Measurements from ENCODE around the gene ATOH1. TPM values are rescaled to one million over a fixed set of nuclear protein-coding genes. Genes with fewer than 3 reads are reported as not detected.

ATOH1 gene
- total RNA-seq, 2 experiments from 2014 or later = not detected

DNA sequence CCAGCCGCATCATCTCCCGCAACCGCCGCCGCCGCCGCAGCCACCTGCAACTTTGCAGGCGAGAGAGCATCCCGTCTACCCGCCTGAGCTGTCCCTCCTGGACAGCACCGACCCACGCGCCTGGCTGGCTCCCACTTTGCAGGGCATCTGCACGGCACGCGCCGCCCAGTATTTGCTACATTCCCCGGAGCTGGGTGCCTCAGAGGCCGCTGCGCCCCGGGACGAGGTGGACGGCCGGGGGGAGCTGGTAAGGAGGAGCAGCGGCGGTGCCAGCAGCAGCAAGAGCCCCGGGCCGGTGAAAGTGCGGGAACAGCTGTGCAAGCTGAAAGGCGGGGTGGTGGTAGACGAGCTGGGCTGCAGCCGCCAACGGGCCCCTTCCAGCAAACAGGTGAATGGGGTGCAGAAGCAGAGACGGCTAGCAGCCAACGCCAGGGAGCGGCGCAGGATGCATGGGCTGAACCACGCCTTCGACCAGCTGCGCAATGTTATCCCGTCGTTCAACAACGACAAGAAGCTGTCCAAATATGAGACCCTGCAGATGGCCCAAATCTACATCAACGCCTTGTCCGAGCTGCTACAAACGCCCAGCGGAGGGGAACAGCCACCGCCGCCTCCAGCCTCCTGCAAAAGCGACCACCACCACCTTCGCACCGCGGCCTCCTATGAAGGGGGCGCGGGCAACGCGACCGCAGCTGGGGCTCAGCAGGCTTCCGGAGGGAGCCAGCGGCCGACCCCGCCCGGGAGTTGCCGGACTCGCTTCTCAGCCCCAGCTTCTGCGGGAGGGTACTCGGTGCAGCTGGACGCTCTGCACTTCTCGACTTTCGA, 654 bp downstream of the ATOH1 start:
- ChIA-PET POLR2A (no interaction called here), CTCF (ENCODE audit: unreplicated experiment) (no interaction called here)
- Histone ChIP-seq H3K36me3 (ENCODE audit: insufficient read depth, low read length) (no peaks in the 10 kb centered on the region), H3K4me1 (ENCODE audit: insufficient read depth, low read length, poor library complexity, severe bottlenecking) (no peaks in the 10 kb centered on the region), H3K4me3 (ENCODE audit: low read depth, low read length, poor library complexity, severe bottlenecking) (no peak overlapping the region), H4K20me1 (ENCODE audit: insufficient read depth, low read length) (no peaks in the 10 kb centered on the region), H3K9me2 (ENCODE audit: insufficient read depth, low read length) (no peaks in the 10 kb centered on the region), H3K27ac (ENCODE audit: low read depth, low read length, poor library complexity, severe bottlenecking) (no peak overlapping the region), H3K4me2 (ENCODE audit: low read length) (no peak overlapping the region), H3K79me2 (ENCODE audit: insufficient read depth, low read depth, low read length) (no peaks in the 10 kb centered on the region), H2AFZ (ENCODE audit: low read length) (no peak overlapping the region), H3K9me3 (ENCODE audit: low read length) (no peaks in the 10 kb centered on the region)
- no peak for TF ChIP-seq EZH2phosphoT487 (IDR thresholded peaks at IDR 0.05; ENCODE audit: borderline replicate concordance, low read depth, low read length)
- TF ChIP-seq, protein P1, sequence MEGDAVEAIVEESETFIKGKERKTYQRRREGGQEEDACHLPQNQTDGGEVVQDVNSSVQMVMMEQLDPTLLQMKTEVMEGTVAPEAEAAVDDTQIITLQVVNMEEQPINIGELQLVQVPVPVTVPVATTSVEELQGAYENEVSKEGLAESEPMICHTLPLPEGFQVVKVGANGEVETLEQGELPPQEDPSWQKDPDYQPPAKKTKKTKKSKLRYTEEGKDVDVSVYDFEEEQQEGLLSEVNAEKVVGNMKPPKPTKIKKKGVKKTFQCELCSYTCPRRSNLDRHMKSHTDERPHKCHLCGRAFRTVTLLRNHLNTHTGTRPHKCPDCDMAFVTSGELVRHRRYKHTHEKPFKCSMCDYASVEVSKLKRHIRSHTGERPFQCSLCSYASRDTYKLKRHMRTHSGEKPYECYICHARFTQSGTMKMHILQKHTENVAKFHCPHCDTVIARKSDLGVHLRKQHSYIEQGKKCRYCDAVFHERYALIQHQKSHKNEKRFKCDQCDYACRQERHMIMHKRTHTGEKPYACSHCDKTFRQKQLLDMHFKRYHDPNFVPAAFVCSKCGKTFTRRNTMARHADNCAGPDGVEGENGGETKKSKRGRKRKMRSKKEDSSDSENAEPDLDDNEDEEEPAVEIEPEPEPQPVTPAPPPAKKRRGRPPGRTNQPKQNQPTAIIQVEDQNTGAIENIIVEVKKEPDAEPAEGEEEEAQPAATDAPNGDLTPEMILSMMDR (conservative IDR thresholded peaks at IDR 0.05; ENCODE audit: low read length) = no peak
- no peak for DNase-seq (ENCODE audit: low spot score)
- intact Hi-C loops (cut with micrococcal nuclease; ENCODE audit: unreplicated experiment) = no loop called here
- BruUV-seq (replicated peaks) = no TSS peak

DNA sequence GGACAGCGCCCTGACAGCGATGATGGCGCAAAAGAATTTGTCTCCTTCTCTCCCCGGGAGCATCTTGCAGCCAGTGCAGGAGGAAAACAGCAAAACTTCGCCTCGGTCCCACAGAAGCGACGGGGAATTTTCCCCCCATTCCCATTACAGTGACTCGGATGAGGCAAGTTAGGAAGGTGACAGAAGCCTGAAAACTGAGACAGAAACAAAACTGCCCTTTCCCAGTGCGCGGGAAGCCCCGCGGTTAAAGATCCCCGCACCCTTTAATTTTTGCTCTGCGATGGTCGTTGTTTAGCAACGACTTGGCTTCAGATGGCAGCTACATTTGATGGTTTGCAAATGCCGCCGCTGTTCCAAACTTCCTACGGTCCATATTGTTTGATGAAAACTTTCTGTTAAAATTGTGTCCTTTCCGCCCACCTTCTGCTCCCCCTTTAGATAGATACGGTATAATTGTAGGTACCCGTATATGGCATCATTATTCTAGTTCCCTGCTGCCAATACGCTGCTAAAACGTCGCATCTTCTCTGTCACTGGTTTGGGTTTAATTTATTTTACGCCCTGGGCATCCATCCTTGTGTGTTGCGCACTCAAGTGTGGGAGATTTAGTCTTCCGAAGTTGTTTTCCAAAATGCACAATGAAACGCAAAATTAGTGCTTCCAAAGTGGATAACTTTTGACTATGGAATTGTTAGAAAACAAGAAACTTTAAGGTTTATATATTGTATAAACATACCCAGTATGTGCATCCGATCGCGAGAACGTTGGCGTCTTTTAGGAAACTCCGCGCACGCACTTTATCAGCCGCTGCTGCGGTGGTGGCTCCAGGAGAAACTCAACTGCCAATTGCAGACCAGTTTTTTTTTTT, 1.5 kb downstream of the ATOH1 start:
- BruUV-seq (replicated peaks) = no TSS peak
- TF ChIP-seq, protein P1 (conservative IDR thresholded peaks at IDR 0.05; ENCODE audit: low read length) = no peak
- no peak for TF ChIP-seq EZH2phosphoT487 (IDR thresholded peaks at IDR 0.05; ENCODE audit: borderline replicate concordance, low read depth, low read length)
- Histone ChIP-seq H3K4me1 (ENCODE audit: insufficient read depth, low read length, poor library complexity, severe bottlenecking) (no peaks in the 10 kb centered on the region), H3K9me2 (ENCODE audit: insufficient read depth, low read length) (no peaks in the 10 kb centered on the region), H3K9me3 (ENCODE audit: low read length) (no peaks in the 10 kb centered on the region), H3K4me3 (ENCODE audit: low read depth, low read length, poor library complexity, severe bottlenecking) (no peak overlapping the region), H3K79me2 (ENCODE audit: insufficient read depth, low read depth, low read length) (no peaks in the 10 kb centered on the region), H2AFZ (ENCODE audit: low read length) (no peak overlapping the region), H3K4me2 (ENCODE audit: low read length) (no peak overlapping the region), H4K20me1 (ENCODE audit: insufficient read depth, low read length) (no peaks in the 10 kb centered on the region), H3K27ac (ENCODE audit: low read depth, low read length, poor library complexity, severe bottlenecking) (no peak overlapping the region), H3K36me3 (ENCODE audit: insufficient read depth, low read length) (no peaks in the 10 kb centered on the region)
- DNase-seq (ENCODE audit: low spot score) = no peak
- intact Hi-C loops (cut with micrococcal nuclease; ENCODE audit: unreplicated experiment) = no loop called here
- POLR2A ChIA-PET = interaction anchor here (0.6 kb wide), 1 partner anchor 151 kb away, joined by 3 read pairs; no protein-coding TSS in a partner anchor
- CTCF ChIA-PET (ENCODE audit: unreplicated experiment) = no interaction called here
